SK-N-DZ (cell line): ENCODE measurements around the gene GPR35.
A peak's percentile ranks its signal among the peaks of the same experiment; 100 is the strongest.
"Not testable (repeated sequence)": the region's sequence is repeated elsewhere in the genome, so short reads cannot be mapped to it uniquely, and the experiment has no call there.

Experiments
- DNase-seq: peaks from one replicate; pipeline ENCODE4 v3.0.0-alpha.2; 2015; ENCODE audit warnings: low spot score

GPR35 gene

GRCh38 chr2:240602266-240603050 is 22.8 kb upstream of the GPR35 start:
- DNase-seq, result no peak

- DNase-seq, result no peak
These were observed 22.0 kb upstream of the GPR35 start for GRCh38 chr2:240603081-240603835.

DNA sequence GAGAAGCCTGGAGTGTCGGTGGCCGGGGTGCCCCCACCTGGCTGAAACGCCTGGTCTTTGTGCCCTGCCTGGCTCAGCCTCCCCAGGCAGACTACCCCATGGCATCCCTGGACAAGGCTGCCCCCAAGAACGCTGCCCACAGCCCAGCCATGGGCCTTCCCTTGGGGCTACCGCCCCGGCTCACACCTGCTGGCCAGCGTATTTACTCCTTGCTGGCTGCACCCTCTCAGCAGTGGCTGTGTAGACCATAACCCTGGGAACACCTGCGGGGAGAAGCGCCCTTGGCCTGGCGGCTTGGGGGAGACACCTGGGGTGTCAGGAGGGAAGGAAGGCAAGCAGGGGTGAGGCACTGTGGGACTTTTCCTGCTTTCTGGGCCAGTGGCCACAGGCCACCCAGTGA is 21.4 kb upstream of the GPR35 start:
- DNase-seq, result no peak

DNA sequence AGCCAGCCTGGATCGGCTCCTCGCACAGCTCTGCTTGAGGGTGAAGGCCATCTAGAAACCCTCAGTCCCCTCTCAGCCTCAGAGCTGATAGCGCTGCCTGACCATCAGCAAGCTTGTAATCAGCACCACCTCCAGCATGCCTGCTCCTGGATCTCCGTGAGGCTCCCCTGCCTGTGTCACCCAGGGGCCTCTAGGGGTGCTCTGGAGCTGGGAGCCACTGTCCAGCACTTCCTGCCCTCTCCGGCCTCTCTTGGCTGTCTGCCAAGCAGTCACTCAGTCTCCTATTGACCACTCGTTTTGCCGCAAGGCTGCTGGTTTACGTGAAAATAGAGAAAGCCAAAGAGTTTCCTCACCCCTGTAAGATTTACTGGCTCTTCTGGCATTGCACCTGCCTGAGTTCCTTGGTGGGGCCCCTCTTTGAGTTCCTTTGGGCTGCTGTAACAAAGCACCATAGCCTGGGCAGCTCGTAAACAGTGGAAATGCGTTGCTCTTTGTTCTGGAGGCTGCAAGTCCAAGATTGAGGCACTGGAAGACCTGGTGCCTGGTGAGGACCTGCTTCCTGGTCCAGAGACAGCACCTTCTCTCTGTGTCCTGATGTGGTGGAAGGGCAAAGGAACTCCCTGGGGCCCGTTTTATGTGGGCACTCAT is 20.9 kb upstream of the GPR35 start:
- DNase-seq, result peak; percentile 67

GRCh38 chr2:240604939-240605716 is 20.2 kb upstream of the GPR35 start:
- no peak for DNase-seq

GRCh38 chr2:240605867-240606743 is 19.2 kb upstream of the GPR35 start:
- no peak for DNase-seq

DNA sequence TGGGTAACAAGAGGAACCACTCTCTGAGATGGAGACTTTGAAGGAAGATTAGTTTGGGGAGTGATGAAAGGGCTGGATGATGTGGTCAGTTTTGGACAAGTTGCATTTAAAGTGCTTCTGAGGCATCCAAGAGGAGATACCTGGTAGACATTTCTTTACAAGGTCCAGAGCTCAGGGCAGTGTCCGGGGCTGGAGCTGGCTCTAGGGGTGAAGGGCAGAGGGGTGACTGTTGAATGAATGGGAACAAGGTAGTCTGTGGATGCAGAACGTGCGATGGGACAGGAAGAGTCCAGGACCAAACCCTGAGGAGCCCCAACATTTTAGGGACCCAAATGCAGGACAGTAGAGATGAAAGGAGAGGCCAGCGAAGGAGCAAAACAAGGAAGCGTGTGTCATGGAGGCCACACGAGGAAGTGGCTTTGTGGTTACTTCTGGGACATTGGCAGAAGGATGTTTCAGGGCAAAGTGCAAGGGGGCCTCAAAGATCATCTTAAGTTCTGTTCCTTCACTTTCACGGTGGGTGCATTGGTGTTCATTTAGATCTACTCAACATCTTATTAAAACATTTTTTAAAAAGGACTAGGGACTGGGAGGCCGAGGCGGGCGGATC is 13.6 kb upstream of the GPR35 start:
- DNase-seq, result no peak

- DNase-seq, result no peak
These were observed 11.5 kb upstream of the GPR35 start for GRCh38 chr2:240613781-240614180.

GRCh38 chr2:240614391-240614790 is 10.9 kb upstream of the GPR35 start:
- DNase-seq, result no peak

DNA sequence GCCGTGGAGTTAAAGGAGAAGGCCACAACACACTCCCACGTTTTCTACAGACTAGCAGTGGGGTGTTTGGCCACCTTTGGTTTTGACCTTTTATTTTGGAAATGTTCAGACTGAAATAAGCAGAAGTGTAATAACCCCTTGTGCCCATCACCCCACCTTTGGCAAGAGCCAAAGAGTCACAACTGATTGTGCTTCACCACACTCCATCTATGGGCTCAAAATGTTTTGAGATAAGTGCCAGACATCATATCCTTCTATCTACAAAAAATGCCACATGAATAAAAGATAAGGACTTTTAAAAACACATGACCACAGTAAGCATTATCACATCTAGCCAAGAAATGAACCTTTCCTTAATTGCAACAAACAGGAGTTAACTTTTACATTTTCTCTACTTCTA is 9.9 kb upstream of the GPR35 start:
- no peak for DNase-seq

DNA sequence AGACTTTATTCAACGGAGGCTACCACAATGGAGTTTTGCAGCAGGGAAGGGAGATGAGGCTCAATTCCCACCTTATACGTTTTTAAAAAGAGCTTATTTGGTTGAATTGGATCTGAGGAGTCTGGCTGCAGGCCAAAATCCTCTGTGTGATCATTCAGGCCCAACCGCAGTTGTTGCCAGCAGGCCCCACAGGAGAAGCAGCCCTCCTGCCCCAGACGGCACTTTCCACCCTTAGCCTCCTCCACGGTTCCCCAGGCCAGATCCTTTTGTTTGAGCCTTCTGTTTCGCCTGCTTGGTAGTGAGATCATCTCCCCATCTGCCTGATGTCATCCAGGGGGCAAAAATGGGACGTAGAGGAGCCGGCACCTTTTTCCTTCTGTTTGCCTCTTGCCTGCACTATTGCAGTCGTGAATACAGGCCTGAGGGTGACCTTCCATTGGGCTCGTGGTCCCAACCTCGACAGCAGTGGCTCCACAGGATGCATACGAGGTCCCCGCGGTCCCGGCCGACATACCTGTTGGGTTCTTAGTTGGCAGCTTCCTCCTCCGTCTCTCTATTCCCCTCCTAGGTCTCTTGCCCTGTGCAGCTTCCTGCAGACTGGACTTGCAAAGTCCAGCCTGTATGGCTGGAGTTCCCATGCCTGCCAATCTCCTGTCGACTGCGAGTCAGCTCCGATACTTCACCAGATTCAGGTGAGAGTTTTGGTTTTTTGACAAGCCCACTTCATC is 9.3 kb upstream of the GPR35 start:
- no peak for DNase-seq

GRCh38 chr2:240616860-240617666 is 8.2 kb upstream of the GPR35 start:
- DNase-seq, result not testable (repeated sequence)

DNA sequence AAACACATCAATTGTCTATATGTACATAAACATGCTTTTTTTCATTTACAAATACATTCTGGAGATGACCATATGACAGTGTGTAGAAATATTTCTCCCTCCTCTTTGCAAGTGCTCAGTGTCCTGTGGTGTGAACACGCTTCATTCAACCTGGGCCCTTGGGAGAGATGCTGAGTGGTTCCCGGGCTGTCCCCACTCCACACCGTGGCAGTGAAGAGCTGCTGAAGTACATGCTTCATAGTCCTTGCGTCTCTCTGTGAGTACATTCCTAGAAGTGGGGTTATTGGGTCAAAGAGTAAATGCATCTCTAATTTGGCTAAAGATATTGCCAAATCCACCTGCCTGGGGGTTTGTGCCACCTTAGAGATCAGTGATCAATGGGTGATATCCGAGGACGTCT is 6.5 kb upstream of the GPR35 start:
- no peak for DNase-seq

DNA sequence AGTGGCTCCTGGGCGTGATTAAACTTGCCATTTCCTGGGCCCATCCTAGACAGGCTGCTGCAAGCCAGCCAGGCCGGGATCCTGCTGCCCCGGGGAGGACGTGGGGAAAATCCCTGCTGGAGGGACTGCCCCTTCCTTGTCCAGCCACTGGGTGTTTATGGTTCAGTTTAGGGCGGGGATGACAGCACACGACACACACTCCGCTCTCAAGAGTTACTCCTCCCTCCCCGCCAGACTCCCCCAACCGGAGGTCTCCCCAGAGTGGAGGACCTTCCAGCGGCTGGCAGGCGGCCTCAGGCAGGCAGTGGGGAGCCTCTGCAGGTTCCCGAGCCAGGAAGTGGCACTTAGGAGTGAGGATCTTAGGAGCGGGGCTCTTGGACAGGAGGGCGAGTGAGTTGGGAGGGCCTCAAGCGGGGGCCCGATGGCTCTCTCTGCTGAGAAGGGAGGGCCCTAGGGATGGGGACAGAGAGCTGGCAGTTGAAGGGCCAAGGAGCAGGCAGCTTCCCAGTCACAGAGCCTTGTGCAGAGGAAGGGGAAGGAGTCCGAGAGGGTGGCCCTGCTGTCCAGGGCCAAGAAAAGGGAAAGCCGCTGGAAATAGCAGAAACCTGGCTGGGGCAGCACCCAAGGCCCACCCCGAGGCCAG is 5.7 kb upstream of the GPR35 start:
- DNase-seq, result no peak

DNA sequence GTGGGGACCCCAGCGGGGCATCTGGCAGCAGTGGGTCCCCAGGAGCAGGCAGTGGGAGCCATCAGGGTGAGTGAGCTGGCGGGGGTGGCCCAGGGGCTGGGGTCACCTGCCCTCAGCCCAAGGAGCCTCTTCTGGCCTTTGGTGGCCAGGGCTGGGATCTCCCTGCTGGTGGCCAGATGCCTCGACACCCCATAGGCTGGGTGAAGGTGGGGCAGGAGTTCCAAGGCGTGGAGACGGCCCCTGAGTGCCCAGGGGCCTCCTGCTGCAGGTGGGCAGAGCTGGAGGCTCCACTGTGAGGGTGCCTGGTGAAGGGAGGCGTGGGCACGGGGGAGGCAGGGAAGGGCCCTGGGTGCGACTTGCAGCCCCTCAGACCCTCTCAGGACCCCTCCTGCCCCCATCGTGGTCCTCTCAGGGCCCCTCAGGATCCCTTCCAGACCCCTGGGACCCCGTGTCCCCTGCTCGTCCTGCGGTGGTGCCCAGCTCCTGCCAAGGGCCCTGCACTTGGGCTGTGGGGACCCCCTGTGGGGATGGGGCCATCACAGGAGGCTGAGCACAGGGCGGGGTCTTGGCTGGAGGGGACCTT is 5.0 kb upstream of the GPR35 start:
- DNase-seq, result no peak

- DNase-seq, result no peak
These were observed 4.4 kb upstream of the GPR35 start for GRCh38 chr2:240620859-240621258.

- no peak for DNase-seq
These were observed 3.2 kb upstream of the GPR35 start for GRCh38 chr2:240622060-240622411.
